Uterus (tissue), 4 donors: ENCODE results near the gene EFCAB13. TPM values are rescaled to one million over a fixed set of nuclear protein-coding genes. Genes with fewer than 3 reads are reported as not detected.

Experiments used
- DNase-seq, 2 donors: peaks; one replicate each; pipeline ENCODE4 v3.0.0-alpha.2; 2019 to 2020
- H3K27ac ChIP-seq, 2 donors: fragments of 200-600 bp; sonication (generic); 1 replicate in 1 of 2; 2 replicates in 1 of 2; pipeline ENCODE4 v1.5.1; 2016 to 2018
- H3K27me3 ChIP-seq, 2 donors: fragments of 200-600 bp; sonication (generic); one replicate each; pipeline ENCODE4 v1.5.1; 2018 to 2019; ENCODE audit warnings: control low read depth in 1 of 2
- H3K36me3 ChIP-seq, 2 donors: fragments of 200-600 bp; sonication (generic); one replicate each; pipeline ENCODE4 v1.5.1; 2019; ENCODE audit warnings: control low read depth in 1 of 2
- H3K4me1 ChIP-seq, 2 donors: fragments of 200-600 bp; sonication (generic); one replicate each; pipeline ENCODE4 v1.5.1; 2018 to 2019; ENCODE audit warnings: control low read depth in 1 of 2
- H3K4me3 ChIP-seq, 2 donors: fragments of 200-600 bp; sonication (generic); 1 replicate in 1 of 2; 2 replicates in 1 of 2; pipeline ENCODE4 v1.5.1; 2018 to 2019; ENCODE audit warnings: mild to moderate bottlenecking in 1 of 2
- H3K9me3 ChIP-seq, 2 donors: fragments of 200-600 bp; sonication (generic); one replicate each; pipeline ENCODE4 v1.5.1; 2019; ENCODE audit warnings: control low read depth in 1 of 2
- CTCF ChIP-seq, 4 experiments: fragments of 200-600 bp in 2 of 4; fragments of 450-650 bp in 2 of 4; sonication (generic) in 2 of 4; IDR thresholded peaks; one replicate each; pipeline ENCODE4 v1.5.1; 2016 to 2019; ENCODE audit warnings: antibody characterized with exemption in 4 of 4, mild to moderate bottlenecking in 2 of 4, moderate library complexity in 1 of 4
- POLR2A ChIP-seq, 2 donors: fragments of 450-650 bp; IDR thresholded peaks; one replicate each; pipeline ENCODE4 v1.6.1; 2016; ENCODE audit warnings: antibody characterized with exemption in 2 of 2, mild to moderate bottlenecking in 1 of 2, moderate library complexity in 1 of 2
- intact Hi-C: fragments of 100-400 bp; cut with DNase I; formaldehyde crosslinking; loops from one replicate; pipeline ENCODE4 v1.15.1; 2023; ENCODE audit warnings: low total_unique reads
- total RNA-seq, 4 donors: library from RNA; depleted of rRNA in 3 of 4; stranded (reverse); fragments of >200 nt in 3 of 4; gene quantifications; one replicate each; pipeline versions ENCODE4 v1.1.0 to v1.2.4, GENCODE V29; 2014 to 2023
- donor health status: DM: yes; HTN: yes; CAD: no.

The EFCAB13 gene
- total RNA-seq, 4 donors from 2014 or later, result 9.2 to 22.8 (median 14.5) TPM

GRCh38 chr17:47276868-47277267 lies 46.9 kb upstream of the EFCAB13 start:
- TF ChIP-seq CTCF (IDR thresholded peaks at IDR 0.05), result no peak

GRCh38 chr17:47277921-47278320 lies 45.8 kb upstream of the EFCAB13 start:
- H3K27ac ChIP-seq, result peak overlapping the region; percentile 92 to 95
- no peaks in the 10 kb centered on the region for H3K27me3 ChIP-seq
- peaks cover 25 to 41% of the 10 kb centered on the region in 2 donors for H3K4me1 ChIP-seq
- H3K4me3 ChIP-seq, result no peak overlapping the region
- TF ChIP-seq POLR2A (IDR thresholded peaks at IDR 0.05), result no peak
- no peak for TF ChIP-seq CTCF (IDR thresholded peaks at IDR 0.05)
- intact Hi-C loops, result no loop called here
- DNase-seq, result no peak
- H3K9me3 ChIP-seq, result no peaks in the 10 kb centered on the region
- H3K36me3 ChIP-seq, result no peaks in the 10 kb centered on the region

More at GRCh38 chr17:47276868-47277267, 46.9 kb upstream of the EFCAB13 start:
- H3K36me3 ChIP-seq, result no peaks in the 10 kb centered on the region
- H3K9me3 ChIP-seq, result no peaks in the 10 kb centered on the region
- intact Hi-C loops, result no loop called here
- no peaks in the 10 kb centered on the region for H3K27me3 ChIP-seq
- H3K4me1 ChIP-seq, result peaks cover 25 to 41% of the 10 kb centered on the region in 2 donors
- peak; percentile 71 to 79 for DNase-seq
- H3K4me3 ChIP-seq, result no peak overlapping the region
- peak overlapping the region; percentile 92 to 95 for H3K27ac ChIP-seq

GRCh38 chr17:47278561-47278960 lies 45.2 kb upstream of the EFCAB13 start:
- H3K27ac ChIP-seq, result peak overlapping the region; percentile 92 to 95
- no peaks in the 10 kb centered on the region for H3K36me3 ChIP-seq
- DNase-seq, result no peak
- no peaks in the 10 kb centered on the region for H3K9me3 ChIP-seq
- intact Hi-C loops, result no loop called here
- no peak overlapping the region for H3K4me3 ChIP-seq
- TF ChIP-seq CTCF (IDR thresholded peaks at IDR 0.05) (no peak), POLR2A (IDR thresholded peaks at IDR 0.05) (no peak)
- H3K27me3 ChIP-seq, result no peaks in the 10 kb centered on the region
- H3K4me1 ChIP-seq, result peaks cover 25 to 41% of the 10 kb centered on the region in 2 donors

GRCh38 chr17:47279062-47279801 lies 44.5 kb upstream of the EFCAB13 start:
- intact Hi-C loops, result no loop called here
- TF ChIP-seq CTCF (IDR thresholded peaks at IDR 0.05) (peak in 3 of 4 experiments; percentile 34 to 54 (median 39)), POLR2A (IDR thresholded peaks at IDR 0.05) (peak; percentile 29 to 36)
- no peaks in the 10 kb centered on the region for H3K9me3 ChIP-seq
- H3K27me3 ChIP-seq, result no peaks in the 10 kb centered on the region
- H3K27ac ChIP-seq, result peak overlapping the region; percentile 92 to 95
- peak; percentile 74 to 84 for DNase-seq
- H3K36me3 ChIP-seq, result no peaks in the 10 kb centered on the region
- H3K4me3 ChIP-seq, result no peak overlapping the region
- H3K4me1 ChIP-seq, result peaks cover 25 to 41% of the 10 kb centered on the region in 2 donors

- intact Hi-C loops, result no loop called here
- no peak for DNase-seq
- no peaks in the 10 kb centered on the region for H3K9me3 ChIP-seq
- peak overlapping the region; percentile 92 to 95 for H3K27ac ChIP-seq
- TF ChIP-seq POLR2A (IDR thresholded peaks at IDR 0.05) (no peak), CTCF (IDR thresholded peaks at IDR 0.05) (no peak)
- H3K4me1 ChIP-seq, result peaks cover 25 to 34% of the 10 kb centered on the region in 2 donors
- no peaks in the 10 kb centered on the region for H3K36me3 ChIP-seq
- no peaks in the 10 kb centered on the region for H3K27me3 ChIP-seq
- no peak overlapping the region for H3K4me3 ChIP-seq
These were observed 43.5 kb upstream of the EFCAB13 start for GRCh38 chr17:47280072-47280811.
